ENCODE measurements around the gene PAPOLG. TPM values are rescaled to one million over a fixed set of nuclear protein-coding genes. Genes with fewer than 3 reads are reported as not detected.

The PAPOLG gene
- total RNA-seq, 1 experiment from 2014 or later, result 14.4 TPM

DNA sequence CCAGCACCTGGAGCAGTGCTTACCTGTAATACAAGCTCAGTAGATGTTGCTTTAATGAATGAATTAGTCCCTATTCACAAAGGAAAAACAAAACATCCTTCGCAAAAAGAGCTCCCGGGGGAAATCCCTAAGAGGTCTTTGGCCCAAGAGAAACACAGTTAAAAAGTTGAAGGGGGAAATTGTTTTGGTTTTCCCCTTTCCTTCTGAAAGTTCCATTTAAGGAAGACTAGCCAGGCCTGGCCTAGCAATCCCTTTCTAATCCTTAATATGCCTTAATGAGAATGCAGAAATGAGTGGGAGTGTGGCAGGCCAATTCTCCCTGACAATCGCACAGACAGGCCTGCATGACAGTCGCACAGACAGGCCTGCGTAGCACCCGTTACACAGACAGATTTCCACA, 91.8 kb downstream of the PAPOLG start:
- peaks cover 20% of the 10 kb centered on the region for H3K27me3 Mint-ChIP-seq (ENCODE audit: unreplicated experiment)

More for the DNA sequence above, 91.8 kb downstream of the PAPOLG start:
- no peaks in the 10 kb centered on the region for H3K4me1 Mint-ChIP-seq (ENCODE audit: low read depth, unreplicated experiment)
- no TSS peak for BruUV-seq (replicated peaks)
- no peaks in the 10 kb centered on the region for H3K9me3 Mint-ChIP-seq (ENCODE audit: low read depth, unreplicated experiment)
- intact Hi-C loops (cut with micrococcal nuclease; ENCODE audit: unreplicated experiment), result no loop called here
- no peak overlapping the region for H3K27ac Mint-ChIP-seq (ENCODE audit: unreplicated experiment)
- TF ChIP-seq, protein P1, sequence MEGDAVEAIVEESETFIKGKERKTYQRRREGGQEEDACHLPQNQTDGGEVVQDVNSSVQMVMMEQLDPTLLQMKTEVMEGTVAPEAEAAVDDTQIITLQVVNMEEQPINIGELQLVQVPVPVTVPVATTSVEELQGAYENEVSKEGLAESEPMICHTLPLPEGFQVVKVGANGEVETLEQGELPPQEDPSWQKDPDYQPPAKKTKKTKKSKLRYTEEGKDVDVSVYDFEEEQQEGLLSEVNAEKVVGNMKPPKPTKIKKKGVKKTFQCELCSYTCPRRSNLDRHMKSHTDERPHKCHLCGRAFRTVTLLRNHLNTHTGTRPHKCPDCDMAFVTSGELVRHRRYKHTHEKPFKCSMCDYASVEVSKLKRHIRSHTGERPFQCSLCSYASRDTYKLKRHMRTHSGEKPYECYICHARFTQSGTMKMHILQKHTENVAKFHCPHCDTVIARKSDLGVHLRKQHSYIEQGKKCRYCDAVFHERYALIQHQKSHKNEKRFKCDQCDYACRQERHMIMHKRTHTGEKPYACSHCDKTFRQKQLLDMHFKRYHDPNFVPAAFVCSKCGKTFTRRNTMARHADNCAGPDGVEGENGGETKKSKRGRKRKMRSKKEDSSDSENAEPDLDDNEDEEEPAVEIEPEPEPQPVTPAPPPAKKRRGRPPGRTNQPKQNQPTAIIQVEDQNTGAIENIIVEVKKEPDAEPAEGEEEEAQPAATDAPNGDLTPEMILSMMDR (IDR thresholded peaks at IDR 0.05; ENCODE audit: unreplicated experiment), result no peak
- H3K4me3 Mint-ChIP-seq (ENCODE audit: low read depth, unreplicated experiment), result no peak overlapping the region
- CTCF ChIA-PET, result no interaction called here
- no peak for DNase-seq
- no peaks in the 10 kb centered on the region for H3K36me3 Mint-ChIP-seq (ENCODE audit: insufficient read depth, unreplicated experiment)

Other genes starting within 250 kb of the PAPOLG start
- 8.1 and 8.5 TPM in 2 replicates for gene BCL11A, start 202.6 kb upstream of the PAPOLG start, total RNA-seq (2022)
- gene REL, start 125.3 kb downstream of the PAPOLG start, total RNA-seq (2022), result 20.3 and 23.4 TPM in 2 replicates

Data from Calu3 (cell line).